ENCODE data around the gene C15orf62.

DNA sequence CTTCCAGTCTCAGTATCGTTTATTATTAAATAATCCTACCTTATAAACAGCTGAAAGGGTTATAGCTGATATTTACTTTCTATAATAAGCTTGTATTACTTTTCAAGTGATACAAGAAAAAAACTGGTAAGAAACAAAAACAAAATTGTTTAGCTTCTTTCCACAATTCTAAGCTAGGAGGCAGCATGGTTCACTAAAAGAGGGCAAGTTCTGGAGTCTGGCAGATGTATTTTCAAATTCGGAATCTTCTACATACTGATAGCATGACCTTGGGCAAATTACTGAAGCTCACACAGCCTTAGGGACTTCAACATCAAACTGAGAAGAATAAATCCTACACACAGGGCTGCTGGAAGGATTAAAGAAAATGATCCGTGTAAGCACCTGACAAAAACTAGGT lies 15.4 kb downstream of the C15orf62 start:
- TF ChIP-seq, protein P1, sequence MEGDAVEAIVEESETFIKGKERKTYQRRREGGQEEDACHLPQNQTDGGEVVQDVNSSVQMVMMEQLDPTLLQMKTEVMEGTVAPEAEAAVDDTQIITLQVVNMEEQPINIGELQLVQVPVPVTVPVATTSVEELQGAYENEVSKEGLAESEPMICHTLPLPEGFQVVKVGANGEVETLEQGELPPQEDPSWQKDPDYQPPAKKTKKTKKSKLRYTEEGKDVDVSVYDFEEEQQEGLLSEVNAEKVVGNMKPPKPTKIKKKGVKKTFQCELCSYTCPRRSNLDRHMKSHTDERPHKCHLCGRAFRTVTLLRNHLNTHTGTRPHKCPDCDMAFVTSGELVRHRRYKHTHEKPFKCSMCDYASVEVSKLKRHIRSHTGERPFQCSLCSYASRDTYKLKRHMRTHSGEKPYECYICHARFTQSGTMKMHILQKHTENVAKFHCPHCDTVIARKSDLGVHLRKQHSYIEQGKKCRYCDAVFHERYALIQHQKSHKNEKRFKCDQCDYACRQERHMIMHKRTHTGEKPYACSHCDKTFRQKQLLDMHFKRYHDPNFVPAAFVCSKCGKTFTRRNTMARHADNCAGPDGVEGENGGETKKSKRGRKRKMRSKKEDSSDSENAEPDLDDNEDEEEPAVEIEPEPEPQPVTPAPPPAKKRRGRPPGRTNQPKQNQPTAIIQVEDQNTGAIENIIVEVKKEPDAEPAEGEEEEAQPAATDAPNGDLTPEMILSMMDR (IDR thresholded peaks at IDR 0.05): peak in 1 of 6 experiments; percentile 7
- TF ChIP-seq POLR2A (IDR thresholded peaks at IDR 0.05): no peak

Data from thyroid gland (tissue), 4 donors.